GM19099 (cell line): Measurements from ENCODE around the gene NCKAP5L.

Source experiments
- POLR2A ChIP-seq: IDR thresholded peaks from 3 replicates; pipeline ENCODE4 v1.6.1; 2011; ENCODE audit warnings: low read depth; ENCODE audit not compliant: insufficient read length; ENCODE audit errors: extremely low read depth

NCKAP5L gene

GRCh38 chr12:49828133-49829091 lies at the start of gene NCKAP5L:
NCKAP5L (minus strand) TSS chr12:49828413; CDS start chr12:49804044, 24,369 bp downstream.
- peak; percentile 44 for TF ChIP-seq POLR2A

GRCh38 chr12:49877066-49877465 lies 48.9 kb upstream of the NCKAP5L start:
- TF ChIP-seq POLR2A, result no peak

GRCh38 chr12:49876070-49876469 lies 47.9 kb upstream of the NCKAP5L start:
- TF ChIP-seq POLR2A, result no peak

GRCh38 chr12:49875115-49875720 lies 47.0 kb upstream of the NCKAP5L start:
- TF ChIP-seq POLR2A, result no peak

- TF ChIP-seq POLR2A, result no peak
Measured at GRCh38 chr12:49874142-49874897, 46.1 kb upstream of the NCKAP5L start.

- TF ChIP-seq POLR2A, result no peak
Measured at GRCh38 chr12:49873361-49873934, 45.2 kb upstream of the NCKAP5L start.

GRCh38 chr12:49872781-49873181 lies 44.6 kb upstream of the NCKAP5L start:
- no peak for TF ChIP-seq POLR2A

DNA sequence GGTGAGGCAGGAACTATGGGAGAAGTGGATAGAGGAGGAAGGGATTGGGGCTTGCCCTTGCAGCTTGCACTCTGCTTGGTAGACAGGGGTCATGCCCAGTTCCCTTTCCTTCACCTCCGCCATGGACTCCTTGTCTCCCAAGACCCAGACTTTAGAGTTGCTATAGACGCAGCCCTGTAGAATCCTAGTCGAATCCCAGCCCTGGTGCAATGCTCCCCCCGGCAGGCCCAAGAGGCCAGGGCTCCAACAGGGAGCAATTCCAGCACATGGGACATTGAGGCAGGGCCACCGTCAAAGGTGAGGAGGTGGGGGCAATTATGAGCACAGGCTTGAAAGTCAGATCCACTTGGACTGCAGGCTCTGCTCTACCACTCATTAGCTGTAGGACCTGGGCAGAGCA lies 44.2 kb upstream of the NCKAP5L start:
- TF ChIP-seq POLR2A, result no peak

GRCh38 chr12:49871263-49871561 lies 43.0 kb upstream of the NCKAP5L start:
- no peak for TF ChIP-seq POLR2A

- TF ChIP-seq POLR2A, result no peak
Measured at GRCh38 chr12:49870501-49871262, 42.5 kb upstream of the NCKAP5L start.

- no peak for TF ChIP-seq POLR2A
Measured at GRCh38 chr12:49869816-49870500, 41.7 kb upstream of the NCKAP5L start.

- no peak for TF ChIP-seq POLR2A
Measured at GRCh38 chr12:49868952-49869815, 41.0 kb upstream of the NCKAP5L start.

DNA sequence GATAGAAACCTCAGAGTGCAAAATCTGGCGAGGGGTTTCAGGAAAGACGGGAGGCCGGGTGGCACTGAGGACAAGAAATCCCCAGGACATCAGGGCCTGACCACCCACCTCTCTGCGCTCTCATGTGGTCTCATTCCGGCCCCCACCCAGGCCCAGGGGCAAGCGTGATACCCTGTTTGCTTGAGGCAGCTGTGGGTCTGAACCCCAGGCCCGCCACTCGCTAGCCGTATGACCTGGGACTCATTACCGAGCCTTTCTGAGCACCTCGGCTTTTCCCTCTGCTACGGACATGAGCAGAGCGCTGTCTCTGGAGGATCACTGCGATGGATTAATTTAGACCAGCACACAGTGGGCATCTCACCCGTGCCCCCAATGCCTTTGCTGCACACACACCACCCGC lies 40.2 kb upstream of the NCKAP5L start:
- TF ChIP-seq POLR2A, result no peak

DNA sequence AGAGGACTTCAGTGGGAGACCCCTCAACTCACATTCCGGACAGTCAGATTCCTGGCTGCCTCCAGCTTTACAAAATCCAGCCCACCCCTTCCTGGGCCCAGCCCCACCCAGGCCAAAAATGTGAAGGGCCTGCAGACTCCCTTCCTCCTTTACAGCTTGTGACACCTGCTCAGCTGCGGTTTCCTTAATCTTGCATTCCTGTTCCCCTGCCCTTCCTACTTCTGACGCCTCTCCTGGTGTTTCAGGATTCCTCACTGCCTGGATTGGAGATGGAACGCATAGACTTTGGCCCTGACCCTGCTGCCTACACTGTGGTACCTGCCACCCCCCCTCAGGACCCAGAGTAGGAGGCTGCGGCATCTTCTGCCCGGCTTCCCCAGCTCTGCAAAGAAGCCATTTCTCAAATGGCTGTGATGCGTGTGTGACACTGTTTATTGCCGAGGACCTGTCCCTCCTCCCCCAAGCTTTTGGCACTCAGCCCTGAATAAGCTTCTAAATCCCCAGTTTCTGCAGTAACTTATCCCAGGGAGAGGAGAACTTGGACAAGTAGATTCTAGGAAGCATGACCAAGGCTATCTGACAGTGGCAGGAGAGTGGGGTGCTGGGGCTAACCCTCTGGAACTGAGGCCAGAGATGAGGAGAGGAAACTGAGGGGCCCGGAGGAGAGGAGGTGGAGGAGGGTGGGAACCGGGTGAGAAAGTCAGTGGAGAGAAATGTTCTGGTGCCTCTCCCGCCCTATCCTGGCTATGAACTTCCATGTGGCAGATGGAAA lies 39.5 kb upstream of the NCKAP5L start:
- TF ChIP-seq POLR2A, result no peak
